HG03196 (cell line): Measurements from ENCODE around the gene SASH1.

Experiments
- ATAC-seq: cut with Tn5 transposase; IDR thresholded peaks from one replicate; pipeline ENCODE4 v1.9.1; 2021; ENCODE audit not compliant: unreplicated experiment

The SASH1 gene

GRCh38 chr6:148455225-148455624 lies 112.6 kb downstream of the SASH1 start:
- no peak for ATAC-seq

- no peak for ATAC-seq
These were observed 113.3 kb downstream of the SASH1 start for GRCh38 chr6:148455674-148456558.

GRCh38 chr6:148457137-148457842 lies 114.7 kb downstream of the SASH1 start:
- ATAC-seq, result no peak

GRCh38 chr6:148457843-148458159 lies 115.2 kb downstream of the SASH1 start:
- ATAC-seq, result no peak

GRCh38 chr6:148459238-148459637 lies 116.6 kb downstream of the SASH1 start:
- no peak for ATAC-seq

- ATAC-seq, result no peak
These were observed 118.4 kb downstream of the SASH1 start for GRCh38 chr6:148460876-148461646.

GRCh38 chr6:148461986-148462577 lies 119.4 kb downstream of the SASH1 start:
- no peak for ATAC-seq

- no peak for ATAC-seq
These were observed 121.0 kb downstream of the SASH1 start for GRCh38 chr6:148463671-148464070.

GRCh38 chr6:148464319-148465010 lies 121.8 kb downstream of the SASH1 start:
- no peak for ATAC-seq

GRCh38 chr6:148465011-148465335 lies 122.3 kb downstream of the SASH1 start:
- ATAC-seq, result no peak

GRCh38 chr6:148465670-148466069 lies 123.0 kb downstream of the SASH1 start:
- no peak for ATAC-seq

GRCh38 chr6:148466158-148466557 lies 123.5 kb downstream of the SASH1 start:
- ATAC-seq, result no peak

GRCh38 chr6:148467926-148468325 lies 125.3 kb downstream of the SASH1 start:
- ATAC-seq, result no peak

- no peak for ATAC-seq
These were observed 127.5 kb downstream of the SASH1 start for GRCh38 chr6:148470156-148470555.

- no peak for ATAC-seq
These were observed 128.2 kb downstream of the SASH1 start for GRCh38 chr6:148470606-148471465.

- ATAC-seq, result no peak
These were observed 129.1 kb downstream of the SASH1 start for GRCh38 chr6:148471624-148472159.

GRCh38 chr6:148472171-148473105 lies 129.8 kb downstream of the SASH1 start:
- ATAC-seq, result no peak

GRCh38 chr6:148479497-148479896 lies 136.9 kb downstream of the SASH1 start:
- no peak for ATAC-seq
